Neutrophil (primary cell): ENCODE data around the gene SHISA8.
A peak's percentile ranks its signal among the peaks of the same experiment; 100 is the strongest.

Experiments
- H3K27ac ChIP-seq: fragments of 200-600 bp; sonication (generic); 2 replicates; pipeline ENCODE4 v1.5.1; 2016; ENCODE audit warnings: mild to moderate bottlenecking, moderate library complexity
- H3K27me3 ChIP-seq: fragments of 200-600 bp; sonication (generic); 2 replicates; pipeline ENCODE4 v1.6.0; 2016; ENCODE audit warnings: mild to moderate bottlenecking
- H3K36me3 ChIP-seq: fragments of 200-600 bp; sonication (generic); 2 replicates; pipeline ENCODE4 v1.5.1; 2017
- H3K4me1 ChIP-seq, 2 experiments: fragments of 200-600 bp in 1 of 2; sonication (generic) in 1 of 2; 1 replicate in 1 of 2; 2 replicates in 1 of 2; pipeline versions ENCODE4 v1.5.1 to v1.6.1; 2013 to 2016; ENCODE audit warnings: low read depth in 1 of 2, low read length in 1 of 2, mild to moderate bottlenecking in 1 of 2, moderate library complexity in 1 of 2; ENCODE audit not compliant: control insufficient read depth in 1 of 2, insufficient read depth in 1 of 2
- H3K4me3 ChIP-seq, 2 experiments: fragments of 200-600 bp in 1 of 2; sonication (generic) in 1 of 2; 1 replicate in 1 of 2; 2 replicates in 1 of 2; pipeline ENCODE4 v1.5.1; 2013 to 2016; ENCODE audit warnings: low read depth in 1 of 2, low read length in 1 of 2, mild to moderate bottlenecking in 1 of 2, moderate library complexity in 1 of 2
- H3K9me3 ChIP-seq: fragments of 200-600 bp; sonication (generic); 2 replicates; pipeline ENCODE4 v1.5.1; 2016
- CTCF ChIP-seq: fragments of 200-600 bp; sonication (generic); IDR thresholded peaks from 2 replicates; pipeline ENCODE4 v1.5.1; 2016; ENCODE audit warnings: antibody characterized with exemption

SHISA8 gene

GRCh38 chr22:41913842-41914534, 886 bp downstream of the SHISA8 start:
- no peak overlapping the region for H3K4me3 ChIP-seq
- TF ChIP-seq CTCF, result no peak
- peaks cover 21 to 35% of the 10 kb centered on the region in 2 experiments for H3K4me1 ChIP-seq
- H3K9me3 ChIP-seq, result no peaks in the 10 kb centered on the region
- no peaks in the 10 kb centered on the region for H3K36me3 ChIP-seq
- H3K27me3 ChIP-seq, result peaks cover 100% of the 10 kb centered on the region
- H3K27ac ChIP-seq, result no peak overlapping the region

GRCh38 chr22:41913040-41913719, 1.7 kb downstream of the SHISA8 start:
- Histone ChIP-seq H3K4me1 (peaks cover 26 to 41% of the 10 kb centered on the region in 2 experiments), H3K9me3 (no peaks in the 10 kb centered on the region), H3K4me3 (no peak overlapping the region), H3K36me3 (no peaks in the 10 kb centered on the region), H3K27me3 (peaks cover 93% of the 10 kb centered on the region), H3K27ac (no peak overlapping the region)
- TF ChIP-seq CTCF, result no peak

GRCh38 chr22:41912338-41913039, 2.4 kb downstream of the SHISA8 start:
- no peaks in the 10 kb centered on the region for H3K36me3 ChIP-seq
- peaks cover 86% of the 10 kb centered on the region for H3K27me3 ChIP-seq
- H3K9me3 ChIP-seq, result no peaks in the 10 kb centered on the region
- H3K4me1 ChIP-seq, result peaks cover 30 to 45% of the 10 kb centered on the region in 2 experiments
- no peak overlapping the region for H3K27ac ChIP-seq
- no peak overlapping the region for H3K4me3 ChIP-seq
- no peak for TF ChIP-seq CTCF

GRCh38 chr22:41911001-41911611, 3.8 kb downstream of the SHISA8 start:
- no peak for TF ChIP-seq CTCF
- Histone ChIP-seq H3K36me3 (peaks cover 8% of the 10 kb centered on the region), H3K4me3 (peak overlapping the region in 1 of 2 experiments; percentile 38), H3K9me3 (no peaks in the 10 kb centered on the region), H3K27me3 (peaks cover 73% of the 10 kb centered on the region), H3K27ac (no peak overlapping the region), H3K4me1 (peaks cover 31 to 46% of the 10 kb centered on the region in 2 experiments)
